ENCODE results near the gene SRRM5.

GRCh38 chr19:43634506-43634871 lies 22.6 kb downstream of the SRRM5 start:
- TF ChIP-seq, protein P1, sequence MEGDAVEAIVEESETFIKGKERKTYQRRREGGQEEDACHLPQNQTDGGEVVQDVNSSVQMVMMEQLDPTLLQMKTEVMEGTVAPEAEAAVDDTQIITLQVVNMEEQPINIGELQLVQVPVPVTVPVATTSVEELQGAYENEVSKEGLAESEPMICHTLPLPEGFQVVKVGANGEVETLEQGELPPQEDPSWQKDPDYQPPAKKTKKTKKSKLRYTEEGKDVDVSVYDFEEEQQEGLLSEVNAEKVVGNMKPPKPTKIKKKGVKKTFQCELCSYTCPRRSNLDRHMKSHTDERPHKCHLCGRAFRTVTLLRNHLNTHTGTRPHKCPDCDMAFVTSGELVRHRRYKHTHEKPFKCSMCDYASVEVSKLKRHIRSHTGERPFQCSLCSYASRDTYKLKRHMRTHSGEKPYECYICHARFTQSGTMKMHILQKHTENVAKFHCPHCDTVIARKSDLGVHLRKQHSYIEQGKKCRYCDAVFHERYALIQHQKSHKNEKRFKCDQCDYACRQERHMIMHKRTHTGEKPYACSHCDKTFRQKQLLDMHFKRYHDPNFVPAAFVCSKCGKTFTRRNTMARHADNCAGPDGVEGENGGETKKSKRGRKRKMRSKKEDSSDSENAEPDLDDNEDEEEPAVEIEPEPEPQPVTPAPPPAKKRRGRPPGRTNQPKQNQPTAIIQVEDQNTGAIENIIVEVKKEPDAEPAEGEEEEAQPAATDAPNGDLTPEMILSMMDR (IDR thresholded peaks at IDR 0.05 in 8 of 11, conservative IDR thresholded peaks at IDR 0.05 in 3 of 11) = no peak
- TF ChIP-seq POLR2AphosphoS5 (IDR thresholded peaks at IDR 0.05) = no peak
